ENCODE data around the gene SMARCC2. TPM values are rescaled to one million over a fixed set of nuclear protein-coding genes. Genes with fewer than 3 reads are reported as not detected.

SMARCC2 gene
- total and polyA plus RNA-seq, 12 donors, result 16.2 to 81.9 (median 60.7) TPM

DNA sequence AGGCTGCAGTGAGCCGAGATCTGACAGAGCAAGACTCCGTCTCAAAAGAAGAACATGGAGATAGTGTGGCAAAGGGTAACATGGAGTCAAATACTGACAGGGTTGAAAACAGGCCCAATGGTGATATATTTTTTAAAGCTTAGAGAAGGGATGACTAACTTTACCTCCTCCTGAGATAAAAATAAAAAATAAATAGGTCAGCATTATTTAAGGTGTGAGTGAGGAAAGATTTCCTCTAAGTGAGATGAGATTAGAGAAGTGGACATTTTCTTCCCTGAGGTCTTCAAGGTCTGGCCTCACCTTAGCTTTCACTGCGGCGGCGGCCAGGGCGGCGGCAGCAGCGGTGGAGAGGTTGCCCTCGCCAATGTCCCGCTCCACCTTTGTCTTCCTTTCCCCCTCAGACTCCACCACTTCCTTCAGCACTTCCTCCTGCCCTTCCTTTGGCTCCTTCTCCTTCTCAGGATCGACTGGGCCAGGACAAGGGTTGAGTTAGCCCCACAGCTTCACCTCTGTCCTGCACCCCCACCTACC is 20.0 kb downstream of the SMARCC2 start:
- Histone ChIP-seq H3K4me1 (peaks cover 0 to 14% (median 0%) of the 10 kb centered on the region in 9 donors), H3K4me3 (no peak overlapping the region), H3K27me3 (no peaks in the 10 kb centered on the region), H3K36me3 (peaks cover 6 to 100% (median 87%) of the 10 kb centered on the region in 9 donors), H3K27ac (no peak overlapping the region), H3K9me3 (no peaks in the 10 kb centered on the region)
- DNase-seq, result no peak
- intact Hi-C loops (cut with DNase I), result no loop called here
- WGBS, 2 donors, result 84 to 87% methylated on average over 11 of the region's 11 CpGs
- ATAC-seq, result no peak
- TF ChIP-seq, protein P1, sequence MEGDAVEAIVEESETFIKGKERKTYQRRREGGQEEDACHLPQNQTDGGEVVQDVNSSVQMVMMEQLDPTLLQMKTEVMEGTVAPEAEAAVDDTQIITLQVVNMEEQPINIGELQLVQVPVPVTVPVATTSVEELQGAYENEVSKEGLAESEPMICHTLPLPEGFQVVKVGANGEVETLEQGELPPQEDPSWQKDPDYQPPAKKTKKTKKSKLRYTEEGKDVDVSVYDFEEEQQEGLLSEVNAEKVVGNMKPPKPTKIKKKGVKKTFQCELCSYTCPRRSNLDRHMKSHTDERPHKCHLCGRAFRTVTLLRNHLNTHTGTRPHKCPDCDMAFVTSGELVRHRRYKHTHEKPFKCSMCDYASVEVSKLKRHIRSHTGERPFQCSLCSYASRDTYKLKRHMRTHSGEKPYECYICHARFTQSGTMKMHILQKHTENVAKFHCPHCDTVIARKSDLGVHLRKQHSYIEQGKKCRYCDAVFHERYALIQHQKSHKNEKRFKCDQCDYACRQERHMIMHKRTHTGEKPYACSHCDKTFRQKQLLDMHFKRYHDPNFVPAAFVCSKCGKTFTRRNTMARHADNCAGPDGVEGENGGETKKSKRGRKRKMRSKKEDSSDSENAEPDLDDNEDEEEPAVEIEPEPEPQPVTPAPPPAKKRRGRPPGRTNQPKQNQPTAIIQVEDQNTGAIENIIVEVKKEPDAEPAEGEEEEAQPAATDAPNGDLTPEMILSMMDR (IDR thresholded peaks at IDR 0.05), result no peak

DNA sequence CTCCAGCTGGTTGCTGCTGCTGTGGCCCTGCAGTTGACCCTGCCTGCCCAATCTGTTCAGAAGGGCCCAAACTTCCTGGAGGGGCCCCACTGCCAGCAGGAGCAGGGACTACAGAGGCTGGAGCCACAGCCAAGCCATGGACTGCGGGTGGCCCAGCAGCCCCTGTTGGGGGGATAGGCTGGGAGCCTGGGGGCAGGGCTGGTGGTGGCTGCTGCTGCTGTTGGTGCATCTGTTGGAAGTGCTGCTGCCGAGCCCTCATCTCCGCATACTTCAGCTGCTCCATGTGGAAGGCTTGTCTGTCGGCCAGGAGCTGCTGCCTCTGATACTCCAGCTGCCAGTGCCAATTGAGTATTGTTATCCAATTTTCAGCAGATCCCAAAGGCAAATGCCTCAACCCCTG is 23.9 kb downstream of the SMARCC2 start:
- ATAC-seq (peak in 5 of 8 donors; percentile 3 to 33 (median 10)), DNase-seq (no peak)
- TF ChIP-seq, protein P1 (IDR thresholded peaks at IDR 0.05), result no peak
- Histone ChIP-seq H3K4me3 (no peak overlapping the region), H3K4me1 (peaks cover 11 to 38% (median 18%) of the 10 kb centered on the region in 9 donors), H3K27me3 (no peaks in the 10 kb centered on the region), H3K36me3 (peaks cover under 1 to 100% (median 89%) of the 10 kb centered on the region in 9 donors), H3K27ac (peak overlapping the region in 3 of 10 donors; percentile 9 to 20 (median 9)), H3K9me3 (no peaks in the 10 kb centered on the region)
- intact Hi-C loops (cut with DNase I), result no loop called here
- WGBS, 2 donors, result 53 to 64% methylated on average over 4 of the region's 4 CpGs

DNA sequence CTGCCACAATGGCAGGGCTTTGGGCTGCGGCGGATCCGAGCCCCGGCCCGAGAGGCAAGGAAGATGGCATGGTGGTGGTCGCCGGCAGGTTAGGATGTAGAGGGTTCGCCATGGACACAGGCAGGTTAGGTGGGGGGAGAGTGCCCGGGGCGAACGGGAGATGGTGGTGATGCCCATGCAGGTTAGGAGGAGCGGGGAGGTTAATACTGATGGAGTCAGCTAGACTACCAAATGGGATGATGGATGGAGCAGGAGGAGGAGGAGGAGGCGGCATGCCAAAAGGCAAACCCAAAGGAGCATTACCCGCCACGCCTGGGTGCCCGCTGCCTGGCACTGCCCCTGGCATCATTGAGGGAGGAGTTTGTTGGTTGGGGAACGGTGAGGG is 24.9 kb downstream of the SMARCC2 start:
- Histone ChIP-seq H3K4me3 (no peak overlapping the region), H3K27ac (no peak overlapping the region), H3K36me3 (peaks cover 8 to 100% (median 91%) of the 10 kb centered on the region in 9 donors), H3K27me3 (no peaks in the 10 kb centered on the region), H3K9me3 (no peaks in the 10 kb centered on the region), H3K4me1 (peaks cover 17 to 48% (median 26%) of the 10 kb centered on the region in 9 donors)
- WGBS, 2 donors, result 93 to 94% methylated on average over 17 of the region's 17 CpGs
- DNase-seq (no peak), ATAC-seq (peak in 2 of 8 donors; percentile 9 to 22)
- TF ChIP-seq, protein P1 (IDR thresholded peaks at IDR 0.05), result no peak
- intact Hi-C loops (cut with DNase I), result no loop called here

DNA sequence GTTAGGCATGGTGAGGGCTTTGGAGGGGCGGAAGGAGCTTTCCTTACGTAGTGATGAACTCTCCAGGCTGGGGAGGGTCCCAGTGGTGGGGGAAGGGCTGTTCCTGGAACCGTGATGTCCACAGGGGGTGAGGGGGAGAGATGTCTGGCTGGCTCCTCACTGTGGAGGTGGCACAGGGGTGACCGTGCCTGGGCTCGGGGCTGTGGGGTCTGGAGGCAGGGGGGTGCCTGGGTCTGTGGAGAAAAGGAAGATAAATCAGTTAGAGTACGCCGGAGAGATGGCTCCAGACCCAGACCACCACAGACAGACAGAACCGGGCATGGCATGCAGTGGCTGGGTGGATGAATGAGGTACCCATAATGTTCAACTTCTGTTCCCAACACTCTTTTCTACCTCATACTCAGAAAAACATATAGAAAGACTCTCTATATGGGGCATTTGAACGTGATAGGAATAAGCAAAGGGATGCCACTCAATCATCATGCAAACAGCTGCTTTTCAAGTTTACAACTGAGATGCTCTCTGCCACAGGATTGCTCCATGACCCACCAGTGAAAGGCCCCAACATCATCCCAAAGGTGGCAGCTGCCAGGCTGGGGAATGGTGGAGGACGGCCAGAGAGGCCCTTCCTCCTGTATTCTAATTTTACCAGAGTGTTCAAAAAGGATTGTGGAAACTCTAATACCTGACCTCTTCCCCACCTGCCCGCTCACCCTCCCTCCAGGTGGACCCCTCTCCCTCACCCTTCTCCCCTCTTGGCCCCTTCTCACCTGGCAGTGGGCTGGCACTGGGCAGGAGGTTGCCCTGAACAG is 25.5 kb downstream of the SMARCC2 start:
- ATAC-seq (peak in 1 of 8 donors; percentile 10), DNase-seq (no peak)
- 61 to 63% methylated on average over 11 of the region's 11 CpGs for WGBS, 2 donors
- Histone ChIP-seq H3K4me3 (no peak overlapping the region), H3K27me3 (no peaks in the 10 kb centered on the region), H3K9me3 (no peaks in the 10 kb centered on the region), H3K27ac (no peak overlapping the region), H3K4me1 (peaks cover 17 to 50% (median 30%) of the 10 kb centered on the region in 9 donors), H3K36me3 (peaks cover 8 to 95% (median 85%) of the 10 kb centered on the region in 9 donors)
- intact Hi-C loops (cut with DNase I), result no loop called here
- TF ChIP-seq, protein P1 (IDR thresholded peaks at IDR 0.05), result no peak

Measured in heart right ventricle (tissue), 16 donors.